Omental fat pad (tissue), 4 donors: ENCODE results near the gene HSPB9. TPM values are rescaled to one million over a fixed set of nuclear protein-coding genes. Genes with fewer than 3 reads are reported as not detected.

Source experiments
- ATAC-seq: fragments of 150-250 bp; one replicate; pipeline ENCODE4 v1.9.1; 2016; ENCODE audit warnings: mild to moderate bottlenecking, moderate library complexity; ENCODE audit not compliant: low FRiP score
- DNase-seq: peaks from one replicate; pipeline ENCODE4 v3.0.0-alpha.2; 2019; ENCODE audit warnings: low spot score
- CTCF ChIP-seq, 3 donors: fragments of 450-650 bp; IDR thresholded peaks; one replicate each; pipeline ENCODE4 v1.5.1; 2016 to 2017; ENCODE audit warnings: antibody characterized with exemption in 3 of 3, mild to moderate bottlenecking in 3 of 3, moderate library complexity in 2 of 3
- total RNA-seq, 4 donors: library from RNA; depleted of rRNA; stranded (reverse); fragments of >200 nt; gene quantifications; one replicate each; pipeline ENCODE4 v1.1.0, GENCODE V29; 2016

Gene HSPB9
- total RNA-seq, 4 donors from 2014 or later, result 0.25 TPM; not detected in 3

GRCh38 chr17:42146911-42147607, 24.5 kb downstream of the HSPB9 start:
- ATAC-seq, result no peak
- no peak for DNase-seq
- no peak for TF ChIP-seq CTCF (IDR thresholded peaks at IDR 0.05)

DNA sequence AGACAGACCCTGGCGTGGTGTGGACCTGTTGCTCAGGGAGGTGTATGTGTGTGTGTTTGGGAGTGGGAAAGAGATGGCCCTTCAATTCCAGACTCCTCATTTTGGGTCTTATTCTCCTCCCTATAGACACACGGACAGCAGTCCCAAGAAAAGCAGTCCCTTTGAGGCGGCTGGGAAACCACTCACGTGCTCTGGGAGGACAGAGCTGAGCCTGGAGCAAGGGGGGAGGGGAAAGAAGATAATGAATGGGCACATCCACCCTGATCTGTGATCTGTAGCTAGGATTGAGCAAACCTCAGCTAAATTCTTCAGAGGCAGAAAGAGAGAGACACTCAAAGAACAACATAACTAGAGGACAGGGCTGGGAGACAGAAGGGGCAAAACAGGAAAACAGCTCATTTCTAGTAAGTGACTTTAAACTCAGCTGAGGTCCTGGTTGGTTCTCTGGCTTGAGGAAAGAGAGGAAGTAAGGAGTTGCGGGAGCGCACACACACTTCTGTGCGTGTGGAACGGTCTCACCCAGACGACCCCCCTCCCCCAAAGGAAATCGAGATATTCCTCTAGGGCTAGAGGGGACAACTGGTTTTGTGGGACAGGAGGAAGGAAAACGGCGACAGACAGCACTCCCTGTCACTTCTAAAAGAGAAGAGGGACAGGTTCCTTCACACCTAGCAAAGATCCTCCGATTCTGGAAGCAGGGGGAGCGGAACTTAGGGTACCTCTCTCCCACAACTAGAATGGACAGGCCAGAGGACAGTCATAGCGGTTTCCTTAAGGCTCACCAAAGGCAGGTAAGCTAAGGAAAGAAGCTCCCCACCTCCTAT, 31.5 kb downstream of the HSPB9 start:
- no peak for TF ChIP-seq CTCF (IDR thresholded peaks at IDR 0.05)
- ATAC-seq (no peak), DNase-seq (no peak)

GRCh38 chr17:42155614-42156045, 33.0 kb downstream of the HSPB9 start:
- no peak for TF ChIP-seq CTCF (IDR thresholded peaks at IDR 0.05)
- ATAC-seq, result no peak
- DNase-seq, result no peak

DNA sequence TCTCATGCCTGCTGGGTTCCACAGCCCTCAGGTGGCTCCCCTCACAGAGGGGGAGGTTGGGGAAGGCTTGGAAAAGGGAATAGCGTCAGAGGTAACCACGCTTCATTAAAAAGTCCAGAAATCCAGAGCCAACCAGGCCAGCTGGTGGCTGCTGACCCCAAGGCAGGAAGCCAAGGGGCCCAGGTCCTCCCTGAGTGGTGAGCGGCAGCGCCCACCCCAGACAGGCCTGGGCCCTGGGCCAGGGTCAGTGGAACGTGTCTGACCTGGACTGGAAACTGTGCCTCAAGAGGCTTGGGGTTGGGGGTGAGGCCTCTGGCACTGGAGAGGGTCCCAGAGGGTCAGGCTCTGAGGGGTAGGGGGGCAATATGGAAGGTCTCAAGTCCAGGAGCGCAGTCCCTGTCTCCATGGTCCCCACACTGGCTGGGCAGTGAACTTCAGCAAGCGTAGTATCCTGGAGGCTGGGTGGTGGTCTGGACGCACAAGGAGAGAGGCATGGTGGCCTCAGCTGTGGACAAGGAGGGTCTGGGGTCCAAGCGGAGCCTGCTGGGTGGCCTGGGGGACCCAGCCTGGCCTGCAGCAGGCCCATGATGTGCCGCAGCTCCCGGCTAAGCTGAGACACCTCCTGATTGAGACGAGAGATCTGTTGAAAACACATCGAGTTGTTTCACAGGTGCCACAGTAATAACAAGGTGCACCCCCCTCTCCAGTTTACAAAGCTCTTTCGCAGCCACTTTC, 37.4 kb downstream of the HSPB9 start:
- ATAC-seq, result no peak
- TF ChIP-seq CTCF (IDR thresholded peaks at IDR 0.05), result no peak
- DNase-seq, result no peak

GRCh38 chr17:42160531-42160910, 37.9 kb downstream of the HSPB9 start:
- no peak for ATAC-seq

DNA sequence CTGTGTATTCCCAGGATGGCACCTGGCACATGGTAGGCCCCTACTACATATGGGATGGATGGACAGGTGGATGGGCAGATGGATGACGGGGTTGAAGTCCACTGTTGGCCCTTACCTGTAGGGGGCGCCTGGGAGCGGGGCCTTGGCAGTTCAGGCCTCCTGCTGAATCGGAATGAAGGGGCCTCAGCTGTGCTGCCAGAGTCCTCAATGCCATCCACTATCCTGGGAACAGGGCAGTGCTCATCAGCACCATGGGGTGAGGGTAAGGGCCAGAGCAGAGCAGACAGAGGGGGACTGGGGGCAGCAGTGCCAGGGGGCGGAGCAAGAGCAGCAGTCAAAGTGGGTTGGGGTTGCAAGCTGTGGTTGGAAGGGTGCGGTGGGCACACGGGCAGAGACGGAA, 40.5 kb downstream of the HSPB9 start:
- no peak for TF ChIP-seq CTCF (IDR thresholded peaks at IDR 0.05)
- no peak for ATAC-seq
- DNase-seq, result no peak

More at GRCh38 chr17:42160531-42160910, 37.9 kb downstream of the HSPB9 start:
- TF ChIP-seq CTCF (IDR thresholded peaks at IDR 0.05), result no peak
- DNase-seq, result no peak
